ENCODE data around the gene IVL. TPM values are rescaled to one million over a fixed set of nuclear protein-coding genes. Genes with fewer than 3 reads are reported as not detected.

The IVL gene
- polyA plus RNA-seq, 1 donor from 2014 or later: not detected

DNA sequence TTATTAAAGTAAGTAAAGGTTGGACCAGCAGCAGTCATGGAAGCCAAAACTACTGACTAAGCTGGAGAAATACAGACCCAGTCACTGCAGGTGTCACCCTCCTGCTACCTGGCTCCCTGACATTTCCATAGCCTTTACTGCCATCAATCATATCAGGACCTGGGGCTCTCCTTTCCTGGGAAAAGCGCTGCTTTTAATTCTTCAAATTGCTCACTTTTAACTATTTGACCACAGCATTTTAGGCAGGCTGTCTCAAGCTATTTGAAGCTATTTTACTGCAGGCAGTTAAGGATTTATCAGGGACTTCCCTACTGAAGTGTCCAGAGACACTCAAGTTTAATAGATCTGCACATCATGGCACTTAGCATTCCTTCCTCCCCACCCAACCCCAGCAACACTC, 4.1 kb downstream of the IVL start:
- Mint-ChIP-seq H3K27me3 (peaks cover 23% of the 10 kb centered on the region), H3K36me3 (peaks cover 3% of the 10 kb centered on the region), H3K4me3 (no peak overlapping the region), H3K4me1 (no peaks in the 10 kb centered on the region), H3K9me3 (peaks cover 0 to 5% (median 0%) of the 10 kb centered on the region in 3 donors), H3K27ac (no peak overlapping the region)

DNA sequence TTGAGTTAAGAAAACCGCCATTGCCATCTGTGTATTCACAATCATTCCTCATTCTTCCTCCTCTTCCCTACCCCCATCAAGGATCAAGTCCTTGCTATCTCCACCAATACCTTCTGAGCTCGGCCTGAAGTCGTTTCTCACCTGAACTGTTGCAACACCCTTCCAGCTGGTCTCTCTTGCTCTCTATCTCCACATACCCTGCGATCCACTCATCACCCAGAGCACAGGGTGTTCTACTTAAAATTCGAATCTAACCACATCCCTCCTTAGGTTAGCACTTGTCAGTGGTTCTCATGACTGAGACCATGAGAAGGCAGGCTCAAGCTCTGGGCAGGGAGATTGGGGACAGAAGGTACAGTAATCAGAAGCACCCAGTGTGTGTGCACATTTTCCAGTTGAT, 4.6 kb downstream of the IVL start:
- Mint-ChIP-seq H3K36me3 (peaks cover 3% of the 10 kb centered on the region), H3K9me3 (peaks cover 0 to 5% (median 0%) of the 10 kb centered on the region in 3 donors), H3K27me3 (peaks cover 21% of the 10 kb centered on the region), H3K4me1 (no peaks in the 10 kb centered on the region), H3K27ac (no peak overlapping the region), H3K4me3 (no peak overlapping the region)

DNA sequence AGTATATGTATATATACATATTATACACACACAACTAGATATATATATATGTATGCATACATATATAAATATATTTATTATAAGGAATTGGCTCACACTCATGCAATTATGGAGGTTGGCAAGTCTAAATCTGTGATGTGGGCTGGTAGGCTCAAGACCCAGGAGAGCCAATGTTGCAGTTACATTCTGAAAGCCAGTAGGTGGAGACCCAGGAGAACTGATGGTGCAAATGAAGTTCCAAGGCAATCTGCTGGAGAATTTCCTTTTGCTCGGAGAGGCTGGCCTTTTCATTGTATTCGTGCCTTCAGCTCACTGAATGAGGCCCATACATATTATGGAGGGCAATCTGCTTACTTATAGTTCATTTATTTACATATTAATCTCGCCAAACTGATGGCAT, 9.4 kb downstream of the IVL start:
- Mint-ChIP-seq H3K27me3 (peaks cover 13% of the 10 kb centered on the region), H3K4me3 (no peak overlapping the region), H3K27ac (no peak overlapping the region)

DNA sequence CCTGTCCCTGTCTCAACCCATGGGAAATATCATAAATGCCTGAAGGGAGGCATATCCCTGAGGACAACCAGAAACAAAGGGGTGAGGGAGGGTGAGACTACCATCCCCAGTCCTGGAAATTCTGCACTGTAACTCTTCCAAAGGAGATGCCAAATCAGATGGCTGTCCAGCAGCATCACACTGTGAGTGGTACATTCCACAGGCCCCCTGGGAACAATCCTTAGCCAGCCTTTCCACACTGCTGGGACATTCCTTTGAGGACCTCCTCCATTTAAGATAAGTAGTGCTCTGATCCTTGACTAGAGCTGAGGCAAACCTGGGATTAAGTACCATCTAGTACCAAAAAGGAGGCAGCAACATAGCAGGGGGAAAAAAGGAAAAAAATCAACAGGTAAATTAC, 10.7 kb downstream of the IVL start:
- Mint-ChIP-seq H3K4me3 (no peak overlapping the region), H3K9me3 (no peaks in the 10 kb centered on the region), H3K36me3 (peaks cover 3% of the 10 kb centered on the region), H3K27ac (no peak overlapping the region), H3K27me3 (peaks cover 8% of the 10 kb centered on the region), H3K4me1 (peaks cover 0 to 2% (median 0%) of the 10 kb centered on the region in 3 donors)

More for the DNA sequence above, 9.4 kb downstream of the IVL start:
- peaks cover 3% of the 10 kb centered on the region for H3K36me3 Mint-ChIP-seq
- H3K4me1 Mint-ChIP-seq: no peaks in the 10 kb centered on the region
- H3K9me3 Mint-ChIP-seq: no peaks in the 10 kb centered on the region

DNA sequence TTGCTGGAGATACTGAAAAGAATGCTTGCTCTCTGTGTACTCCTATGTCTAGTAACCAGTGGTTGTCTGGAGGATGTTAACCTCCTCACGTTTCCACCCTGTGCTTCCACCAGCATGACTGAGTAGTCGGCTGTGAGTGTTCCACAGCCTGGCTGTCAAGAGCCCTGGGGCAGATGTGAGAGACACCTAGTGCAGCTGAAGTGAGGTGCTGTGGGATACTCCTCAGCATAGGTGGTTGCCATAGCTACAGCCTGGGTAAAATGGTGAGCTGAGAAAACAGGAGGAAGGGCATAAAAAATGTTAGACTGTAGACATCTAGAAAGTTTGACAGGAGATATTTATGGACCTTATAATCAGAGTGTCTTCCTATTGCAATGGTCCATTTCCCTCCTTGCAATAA, 15.8 kb downstream of the IVL start:
- H3K27ac Mint-ChIP-seq: no peak overlapping the region
- peaks cover 0 to 2% (median 0%) of the 10 kb centered on the region in 3 donors for H3K9me3 Mint-ChIP-seq

DNA sequence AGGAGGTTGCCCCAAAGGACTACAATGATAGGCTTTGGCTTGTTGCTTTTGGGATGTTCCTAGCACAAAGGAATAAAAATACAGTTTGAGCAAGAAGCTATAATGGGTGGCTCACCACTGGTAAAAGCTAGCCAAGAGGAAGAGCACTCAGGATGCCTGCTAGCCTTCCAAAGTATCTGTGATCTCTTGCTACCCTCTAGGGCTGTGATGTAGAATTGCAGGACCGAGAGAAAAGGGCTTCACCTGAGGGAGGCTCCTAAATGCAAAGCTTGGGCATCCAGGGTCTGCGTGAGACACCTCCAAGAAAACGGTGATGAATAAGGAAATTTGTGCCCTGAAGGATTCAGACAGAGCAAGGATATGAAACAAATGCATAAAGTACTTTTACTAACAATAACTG, 17.7 kb downstream of the IVL start:
- Mint-ChIP-seq H3K4me3 (no peak overlapping the region), H3K9me3 (peaks cover 0 to 2% (median 0%) of the 10 kb centered on the region in 3 donors), H3K4me1 (peaks cover 0 to 4% (median 0%) of the 10 kb centered on the region in 3 donors), H3K27me3 (no peaks in the 10 kb centered on the region), H3K27ac (no peak overlapping the region), H3K36me3 (no peaks in the 10 kb centered on the region)

More for the DNA sequence above, 15.8 kb downstream of the IVL start:
- Mint-ChIP-seq H3K36me3 (no peaks in the 10 kb centered on the region), H3K27me3 (no peaks in the 10 kb centered on the region), H3K4me1 (peaks cover 0 to 4% (median 0%) of the 10 kb centered on the region in 3 donors), H3K4me3 (peak overlapping the region in 1 of 4 donors; percentile 5)

DNA sequence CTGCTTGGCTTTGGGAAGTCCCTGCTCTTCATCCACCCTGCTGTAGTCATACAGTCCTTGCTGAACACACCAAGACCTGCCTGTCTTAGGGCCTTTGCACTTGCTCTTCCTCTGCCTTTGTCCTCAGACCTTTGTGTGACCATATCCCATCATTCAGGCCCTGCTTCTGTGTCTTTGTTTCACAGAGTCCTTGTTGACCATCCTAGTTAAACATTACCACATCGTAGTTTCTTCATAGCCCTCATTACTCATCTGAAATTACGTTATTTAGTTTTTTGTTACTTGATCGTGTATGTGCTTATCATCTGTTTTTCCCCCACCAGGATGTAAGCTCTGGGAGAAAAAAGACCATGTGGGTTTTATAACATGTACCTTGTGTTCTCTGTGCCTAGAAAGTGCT, 20.3 kb downstream of the IVL start:
- no peaks in the 10 kb centered on the region for H3K27me3 Mint-ChIP-seq
- no peak overlapping the region for H3K4me3 Mint-ChIP-seq
- H3K4me1 Mint-ChIP-seq: peaks cover 0 to 4% (median 0%) of the 10 kb centered on the region in 3 donors
- peaks cover 0 to 2% (median 0%) of the 10 kb centered on the region in 3 donors for H3K9me3 Mint-ChIP-seq
- H3K36me3 Mint-ChIP-seq: no peaks in the 10 kb centered on the region
- peak overlapping the region in 1 of 3 donors; percentile 7 for H3K27ac Mint-ChIP-seq

DNA sequence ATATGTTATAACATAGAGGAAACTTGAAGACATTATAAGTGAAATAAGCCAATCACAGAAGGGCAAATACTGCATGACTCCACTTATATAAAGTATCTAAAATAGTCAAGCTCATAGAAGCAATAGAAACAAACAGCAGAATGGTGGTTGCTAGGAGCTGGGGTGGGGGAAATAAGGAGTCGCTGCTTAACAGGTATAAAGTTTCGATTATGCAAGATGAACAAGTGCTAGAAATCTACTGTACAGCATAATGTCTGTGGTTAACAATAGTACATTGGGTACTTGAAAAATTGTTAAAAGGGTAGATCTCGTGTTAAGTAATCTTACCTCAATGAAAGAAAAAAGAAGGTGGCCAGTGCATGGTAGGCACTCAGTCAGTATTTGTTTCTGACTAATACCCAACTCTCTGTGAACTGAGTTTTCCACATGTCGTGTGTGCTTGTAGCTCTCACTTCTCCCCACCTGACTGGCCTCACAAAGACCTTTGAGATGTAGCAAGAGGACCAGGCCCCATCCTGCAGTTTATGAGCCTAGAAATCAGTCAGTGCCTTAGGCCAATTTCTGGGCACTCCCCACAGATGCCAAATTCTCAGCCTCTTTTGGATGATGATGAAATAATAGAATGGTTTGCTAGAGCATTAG, 23.9 kb downstream of the IVL start:
- Mint-ChIP-seq H3K36me3 (no peaks in the 10 kb centered on the region), H3K27ac (no peak overlapping the region), H3K9me3 (no peaks in the 10 kb centered on the region), H3K4me3 (no peak overlapping the region), H3K4me1 (no peaks in the 10 kb centered on the region), H3K27me3 (peaks cover 9% of the 10 kb centered on the region)

DNA sequence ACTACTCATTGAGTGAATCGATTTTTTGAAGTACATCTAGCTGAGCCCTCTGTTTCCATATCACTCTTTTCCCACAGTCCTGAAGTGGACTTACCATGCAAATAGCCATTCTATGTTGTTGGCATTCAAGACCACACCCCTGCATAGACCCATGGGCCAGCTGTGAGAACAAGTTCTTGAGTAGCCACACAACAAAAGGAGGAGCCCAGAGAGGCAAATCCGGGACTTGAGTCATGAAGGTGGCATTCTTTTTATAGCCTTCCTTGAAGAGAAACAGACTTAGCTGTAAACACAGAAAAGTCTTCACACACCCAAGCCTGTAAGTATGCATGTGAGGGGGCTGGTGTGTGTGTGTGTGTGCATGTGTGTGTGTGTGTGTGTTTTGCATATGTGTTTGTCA, 24.9 kb downstream of the IVL start:
- no peaks in the 10 kb centered on the region for H3K36me3 Mint-ChIP-seq
- no peak overlapping the region for H3K4me3 Mint-ChIP-seq
- no peaks in the 10 kb centered on the region for H3K4me1 Mint-ChIP-seq
- H3K27me3 Mint-ChIP-seq: peaks cover 9% of the 10 kb centered on the region
- no peak overlapping the region for H3K27ac Mint-ChIP-seq
- no peaks in the 10 kb centered on the region for H3K9me3 Mint-ChIP-seq

DNA sequence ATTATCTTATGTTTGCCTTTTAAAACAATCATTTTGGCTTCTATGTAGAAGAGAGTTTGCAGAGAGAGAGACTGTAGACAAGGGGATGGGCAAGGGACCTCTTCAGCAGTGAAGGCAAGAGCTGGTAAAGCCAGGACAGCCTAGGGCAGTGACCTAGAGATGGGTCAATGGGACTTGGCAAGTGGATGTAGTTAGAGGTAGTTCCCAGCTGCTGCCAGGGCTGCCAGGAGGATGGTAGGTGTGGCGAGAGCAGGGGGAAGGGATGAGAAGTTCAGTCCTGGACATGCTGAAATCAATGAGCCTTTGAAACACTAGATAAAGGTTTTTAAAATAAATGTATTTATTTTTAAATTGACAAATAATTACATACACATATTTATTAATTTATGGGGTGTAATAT, 32.3 kb downstream of the IVL start:
- Mint-ChIP-seq H3K27me3 (peaks cover 10% of the 10 kb centered on the region), H3K27ac (no peak overlapping the region), H3K36me3 (no peaks in the 10 kb centered on the region), H3K4me1 (no peaks in the 10 kb centered on the region), H3K9me3 (no peaks in the 10 kb centered on the region), H3K4me3 (no peak overlapping the region)

DNA sequence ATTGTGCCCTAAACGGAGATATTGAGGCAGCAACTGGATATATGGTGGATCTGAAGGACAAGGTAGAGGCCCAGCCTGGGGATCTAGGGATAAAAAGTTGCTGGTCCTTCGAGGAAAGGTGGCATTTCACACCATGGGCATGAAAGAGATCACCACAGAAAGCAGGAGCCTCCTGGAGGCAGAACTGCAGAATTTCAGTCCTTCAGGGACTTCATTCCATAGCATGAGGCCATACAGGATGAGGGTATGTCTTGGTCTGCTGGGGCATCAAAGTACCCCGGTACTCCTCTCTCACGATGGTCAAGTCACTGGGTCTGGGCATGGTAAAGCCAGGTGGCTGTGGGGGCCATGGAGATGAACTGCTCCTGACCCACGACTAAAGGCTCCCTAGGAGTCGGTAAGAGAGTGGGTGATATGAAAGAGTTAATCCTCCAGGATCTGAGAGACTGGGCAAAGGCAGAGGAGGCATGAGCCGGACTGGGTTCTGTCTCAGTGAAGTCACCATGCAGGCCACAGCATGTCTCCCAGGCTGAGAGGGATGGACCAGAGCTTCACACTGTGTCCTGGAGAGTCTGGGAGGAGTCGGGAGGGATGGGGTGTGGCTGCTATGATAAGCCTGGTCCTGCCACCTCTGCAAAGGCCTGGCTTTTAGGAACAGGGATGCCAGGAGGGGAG, 32.8 kb downstream of the IVL start:
- H3K9me3 Mint-ChIP-seq: no peaks in the 10 kb centered on the region
- no peaks in the 10 kb centered on the region for H3K36me3 Mint-ChIP-seq
- H3K4me3 Mint-ChIP-seq: no peak overlapping the region
- peaks cover 8% of the 10 kb centered on the region for H3K27me3 Mint-ChIP-seq
- H3K4me1 Mint-ChIP-seq: no peaks in the 10 kb centered on the region
- no peak overlapping the region for H3K27ac Mint-ChIP-seq

DNA sequence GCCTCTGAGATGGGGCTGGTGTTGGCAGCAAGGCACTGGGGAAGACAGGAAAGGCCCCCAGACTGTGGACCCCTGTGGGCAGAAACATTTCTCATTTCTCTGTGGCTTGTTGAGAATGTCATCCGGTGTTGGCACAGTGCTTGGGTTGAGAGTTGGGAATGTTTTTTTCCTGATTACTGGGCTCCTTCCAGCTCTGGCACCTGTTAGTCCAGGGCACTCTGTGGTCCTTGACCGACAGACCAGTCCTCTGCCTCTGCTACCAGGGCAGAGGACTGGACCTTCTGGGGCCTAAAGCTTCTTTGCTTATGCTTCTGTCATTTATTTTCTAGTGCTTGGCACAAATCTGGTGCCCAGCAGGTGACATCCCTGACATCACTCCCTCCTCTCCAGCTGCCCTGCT, 33.8 kb downstream of the IVL start:
- no peak overlapping the region for H3K4me3 Mint-ChIP-seq
- no peak overlapping the region for H3K27ac Mint-ChIP-seq
- no peaks in the 10 kb centered on the region for H3K36me3 Mint-ChIP-seq
- no peaks in the 10 kb centered on the region for H3K4me1 Mint-ChIP-seq
- peaks cover 6% of the 10 kb centered on the region for H3K27me3 Mint-ChIP-seq
- no peaks in the 10 kb centered on the region for H3K9me3 Mint-ChIP-seq

DNA sequence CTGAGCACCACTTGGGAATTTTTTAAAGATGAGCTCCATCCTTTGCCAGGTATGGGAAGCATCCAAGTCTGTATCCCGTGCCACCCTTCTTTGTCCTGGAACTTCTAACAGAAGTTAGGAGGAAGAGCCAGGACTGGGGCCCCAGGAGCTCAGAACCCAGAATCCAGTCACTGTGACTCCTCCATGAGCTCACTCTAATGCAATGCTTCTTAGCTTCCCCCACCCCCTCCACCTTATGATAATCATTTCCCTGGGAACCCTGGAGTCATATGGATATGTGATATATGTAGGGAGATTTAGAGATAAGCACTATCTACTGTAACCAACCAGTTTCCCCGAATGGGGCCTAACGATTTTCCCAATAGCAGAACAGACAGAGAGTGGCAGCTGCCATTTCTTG, 37.9 kb downstream of the IVL start:
- H3K4me3 Mint-ChIP-seq: no peak overlapping the region
- H3K36me3 Mint-ChIP-seq: no peaks in the 10 kb centered on the region
- H3K27ac Mint-ChIP-seq: no peak overlapping the region
- H3K4me1 Mint-ChIP-seq: no peaks in the 10 kb centered on the region
- peaks cover 0 to under 1% (median 0%) of the 10 kb centered on the region in 3 donors for H3K9me3 Mint-ChIP-seq
- H3K27me3 Mint-ChIP-seq: peaks cover 5% of the 10 kb centered on the region

DNA sequence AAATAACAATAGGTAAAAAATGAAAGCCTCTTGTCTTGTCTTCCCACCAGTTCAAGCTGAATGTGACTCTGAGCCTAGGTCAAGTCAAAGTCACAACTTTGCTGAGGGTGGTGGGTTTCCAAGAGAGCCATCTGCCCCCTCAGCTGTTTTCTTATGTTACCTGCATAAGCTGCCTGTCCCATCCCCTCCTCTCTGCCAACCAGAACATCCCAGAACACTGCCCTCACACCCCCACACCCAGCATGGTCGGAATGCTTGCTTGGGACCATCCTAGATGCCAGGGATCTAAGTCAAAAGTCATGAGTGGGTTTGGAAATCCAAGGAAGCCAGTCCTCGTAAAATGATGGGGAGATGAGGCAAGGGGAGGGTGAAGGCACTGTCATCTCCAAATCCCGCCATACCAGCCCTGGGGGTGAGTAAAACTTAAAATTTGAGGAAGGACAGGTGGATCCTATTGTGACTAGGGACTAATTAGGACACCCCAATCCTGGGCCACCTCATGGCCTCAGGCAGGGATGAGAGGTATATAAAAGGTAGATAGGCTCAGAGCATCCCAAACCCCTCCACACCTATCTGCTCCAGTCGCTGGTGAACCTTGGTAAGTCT, 38.4 kb downstream of the IVL start, which contains the start of gene SPRR5:
SPRR5 (plus strand) TSS at position 556 of the 606 bp plus-strand sequence. CDS start 1,349 bp downstream, outside the sequence.
- no peaks in the 10 kb centered on the region for H3K4me1 Mint-ChIP-seq
- peaks cover 0 to 2% (median 0%) of the 10 kb centered on the region in 3 donors for H3K9me3 Mint-ChIP-seq
- no peaks in the 10 kb centered on the region for H3K36me3 Mint-ChIP-seq
- no peak within 1 kb of the TSS for H3K4me3 Mint-ChIP-seq
- no peak within 1 kb of the TSS for H3K27ac Mint-ChIP-seq
- H3K27me3 Mint-ChIP-seq: peaks cover 5% of the 10 kb centered on the region

DNA sequence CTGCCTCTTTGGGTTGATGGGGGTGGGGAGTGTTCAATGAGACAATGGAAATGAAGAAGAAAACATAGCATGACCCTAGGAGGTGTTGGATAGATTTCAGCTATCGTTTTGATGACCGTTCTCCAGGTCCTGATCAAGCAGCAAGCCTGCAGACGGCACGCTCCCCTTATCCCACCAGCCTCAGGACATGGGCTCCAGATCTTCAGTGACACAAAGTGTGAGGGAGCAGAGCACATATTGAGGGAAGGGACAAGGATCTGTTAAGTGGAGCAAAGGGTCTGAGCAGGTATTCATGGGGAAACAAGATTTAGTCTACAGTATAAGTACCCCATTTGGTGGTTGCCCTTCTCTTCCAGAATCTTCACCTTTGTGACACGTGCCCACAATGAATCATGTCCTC, 43.4 kb downstream of the IVL start:
- H3K27ac Mint-ChIP-seq: no peak overlapping the region
- H3K27me3 Mint-ChIP-seq: peaks cover 5% of the 10 kb centered on the region
- no peaks in the 10 kb centered on the region for H3K4me1 Mint-ChIP-seq
- H3K4me3 Mint-ChIP-seq: no peak overlapping the region
- peaks cover 0 to 2% (median 0%) of the 10 kb centered on the region in 3 donors for H3K9me3 Mint-ChIP-seq
- no peaks in the 10 kb centered on the region for H3K36me3 Mint-ChIP-seq

Measured in IgD-negative memory B cell (primary cell).